Measurements from ENCODE around the gene ZNF205. TPM values are rescaled to one million over a fixed set of nuclear protein-coding genes. Genes with fewer than 3 reads are reported as not detected.
"Not testable (repeated sequence)": the region's sequence is repeated elsewhere in the genome, so short reads cannot be mapped to it uniquely, and the experiment has no call there.

ZNF205 gene
- total RNA-seq, 1 donor from 2014 or later: 14.8 TPM

GRCh38 chr16:3138823-3139426, 26.5 kb downstream of the ZNF205 start:
- peaks cover 17% of the 10 kb centered on the region for H3K36me3 Mint-ChIP-seq (ENCODE audit: unreplicated experiment)
- H3K27ac Mint-ChIP-seq (ENCODE audit: unreplicated experiment): no peak overlapping the region
- no peaks in the 10 kb centered on the region for H3K27me3 Mint-ChIP-seq (ENCODE audit: unreplicated experiment)
- no peaks in the 10 kb centered on the region for H3K9me3 Mint-ChIP-seq (ENCODE audit: unreplicated experiment)
- H3K4me3 Mint-ChIP-seq (ENCODE audit: unreplicated experiment): no peak overlapping the region
- peaks cover 15% of the 10 kb centered on the region for H3K4me1 Mint-ChIP-seq (ENCODE audit: unreplicated experiment)
- DNase-seq (ENCODE audit: extremely low spot score, unreplicated experiment): peak; percentile 78
- TF ChIP-seq CTCF (IDR thresholded peaks at IDR 0.05): no peak

- not testable (repeated sequence) for H3K27ac Mint-ChIP-seq (ENCODE audit: unreplicated experiment); H3K4me3 Mint-ChIP-seq (ENCODE audit: unreplicated experiment); DNase-seq (ENCODE audit: extremely low spot score, unreplicated experiment)
Observed at GRCh38 chr16:3139561-3139960, 27.2 kb downstream of the ZNF205 start.

GRCh38 chr16:3140603-3141427, 28.4 kb downstream of the ZNF205 start:
- Mint-ChIP-seq H3K4me3 (ENCODE audit: unreplicated experiment) (no peak overlapping the region), H3K27ac (ENCODE audit: unreplicated experiment) (no peak overlapping the region), H3K4me1 (ENCODE audit: unreplicated experiment) (peaks cover 6% of the 10 kb centered on the region), H3K27me3 (ENCODE audit: unreplicated experiment) (no peaks in the 10 kb centered on the region), H3K36me3 (ENCODE audit: unreplicated experiment) (peaks cover 17% of the 10 kb centered on the region), H3K9me3 (ENCODE audit: unreplicated experiment) (no peaks in the 10 kb centered on the region)
- TF ChIP-seq CTCF (IDR thresholded peaks at IDR 0.05): no peak
- DNase-seq (ENCODE audit: extremely low spot score, unreplicated experiment): peak; percentile 81

More at GRCh38 chr16:3139561-3139960, 27.2 kb downstream of the ZNF205 start:
- H3K9me3 Mint-ChIP-seq (ENCODE audit: unreplicated experiment); H3K27me3 Mint-ChIP-seq (ENCODE audit: unreplicated experiment): not testable (repeated sequence)
- peaks cover 17% of the 10 kb centered on the region for H3K36me3 Mint-ChIP-seq (ENCODE audit: unreplicated experiment)
- peaks cover 11% of the 10 kb centered on the region for H3K4me1 Mint-ChIP-seq (ENCODE audit: unreplicated experiment)

- Mint-ChIP-seq H3K27ac (ENCODE audit: unreplicated experiment) (no peak overlapping the region), H3K4me3 (ENCODE audit: unreplicated experiment) (no peak overlapping the region), H3K4me1 (ENCODE audit: unreplicated experiment) (peaks cover 2% of the 10 kb centered on the region), H3K9me3 (ENCODE audit: unreplicated experiment) (no peaks in the 10 kb centered on the region), H3K27me3 (ENCODE audit: unreplicated experiment) (no peaks in the 10 kb centered on the region), H3K36me3 (ENCODE audit: unreplicated experiment) (peaks cover 17% of the 10 kb centered on the region)
- DNase-seq (ENCODE audit: extremely low spot score, unreplicated experiment): no peak
- no peak for TF ChIP-seq CTCF (IDR thresholded peaks at IDR 0.05)
Observed at GRCh38 chr16:3141781-3142311, 29.5 kb downstream of the ZNF205 start.

- H3K27me3 Mint-ChIP-seq (ENCODE audit: unreplicated experiment): no peaks in the 10 kb centered on the region
- H3K4me1 Mint-ChIP-seq (ENCODE audit: unreplicated experiment): peaks cover 2% of the 10 kb centered on the region
- no peaks in the 10 kb centered on the region for H3K9me3 Mint-ChIP-seq (ENCODE audit: unreplicated experiment)
- peak; percentile 84 for DNase-seq (ENCODE audit: extremely low spot score, unreplicated experiment)
- no peak overlapping the region for H3K4me3 Mint-ChIP-seq (ENCODE audit: unreplicated experiment)
- H3K27ac Mint-ChIP-seq (ENCODE audit: unreplicated experiment): no peak overlapping the region
- H3K36me3 Mint-ChIP-seq (ENCODE audit: unreplicated experiment): peaks cover 15% of the 10 kb centered on the region
- TF ChIP-seq CTCF (IDR thresholded peaks at IDR 0.05): no peak
Observed at GRCh38 chr16:3142327-3142726, 29.9 kb downstream of the ZNF205 start.
